Mucosa of descending colon (tissue), 3 donors: ENCODE results near the gene ZNF646. TPM values are rescaled to one million over a fixed set of nuclear protein-coding genes. Genes with fewer than 3 reads are reported as not detected.
A peak's percentile ranks its signal among the peaks of the same experiment; 100 is the strongest.

ENCODE experiments used
- ATAC-seq: fragments of 200-7000 bp; cut with Tn5 transposase; one replicate; pipeline ENCODE4 v1.9.1; 2020; ENCODE audit warnings: mild to moderate bottlenecking, moderate library complexity
- DNase-seq, 3 donors: peaks; one replicate each; pipeline ENCODE4 v3.0.0-alpha.2; 2020
- H3K36me3 ChIP-seq: fragments of 200-600 bp; one replicate; pipeline ENCODE4 v1.8.0; 2021; ENCODE audit warnings: low read depth, mild to moderate bottlenecking
- H3K4me1 ChIP-seq: fragments of 200-600 bp; one replicate; pipeline ENCODE4 v1.8.0; 2021; ENCODE audit warnings: low read depth, mild to moderate bottlenecking
- H3K4me3 ChIP-seq: fragments of 200-600 bp; one replicate; pipeline ENCODE4 v1.8.0; 2021; ENCODE audit warnings: mild to moderate bottlenecking
- H3K9me3 ChIP-seq: fragments of 200-600 bp; one replicate; pipeline ENCODE4 v1.8.0; 2021; ENCODE audit warnings: mild to moderate bottlenecking
- CTCF ChIP-seq: fragments of 200-600 bp; IDR thresholded peaks from one replicate; pipeline ENCODE4 v1.8.0; 2022; ENCODE audit warnings: antibody characterized with exemption, mild to moderate bottlenecking
- intact Hi-C, 2 donors: fragments of 100-400 bp; cut with DNase I in 1 of 2; cut with micrococcal nuclease in 1 of 2; formaldehyde crosslinking; loops; one replicate each; pipeline versions ENCODE4 v1.11.0 to v1.11.1; 2022; cut with DNase I, micrococcal nuclease
- total RNA-seq, 3 donors: library from RNA; stranded (reverse); fragmentation: NEBNext Ultra II Directional in 2 of 3; extraction: Animal tissue kit (Norgen Biotek cat#: 25700) in 2 of 3; gene quantifications; one replicate each; pipeline versions ENCODE4 v1.2.1 to v1.2.4, GENCODE V29; 2021 to 2023
- donor health status: DM: no; HTN: no; CAD: no; lungs with moderate emphysema.
- donor health status: DM: no; HTN: no; CAD: no.
- donor health status: DM: no; HTN: yes; CAD: no.

The ZNF646 gene
- total RNA-seq, 3 donors from 2014 or later = 19.1 to 20.3 (median 20.0) TPM

- H3K4me3 ChIP-seq = no peak overlapping the region
- ATAC-seq = no peak
- no peaks in the 10 kb centered on the region for H3K4me1 ChIP-seq
- TF ChIP-seq CTCF = no peak
- H3K9me3 ChIP-seq = no peaks in the 10 kb centered on the region
- H3K36me3 ChIP-seq = peaks cover 4% of the 10 kb centered on the region
- intact Hi-C loops = no loop called here
- no peak for DNase-seq
Observed at GRCh38 chr16:31043352-31043751, 30.9 kb upstream of the ZNF646 start.

GRCh38 chr16:31043898-31044481 lies 30.2 kb upstream of the ZNF646 start:
- Histone ChIP-seq H3K9me3 (no peaks in the 10 kb centered on the region), H3K4me1 (no peaks in the 10 kb centered on the region), H3K36me3 (no peaks in the 10 kb centered on the region), H3K4me3 (no peak overlapping the region)
- ATAC-seq (peak; percentile 58), DNase-seq (no peak)
- TF ChIP-seq CTCF = no peak
- intact Hi-C loops = no loop called here

GRCh38 chr16:31050280-31051030 lies 23.8 kb upstream of the ZNF646 start:
- H3K36me3 ChIP-seq = no peaks in the 10 kb centered on the region
- intact Hi-C loops = no loop called here
- ATAC-seq (no peak), DNase-seq (no peak)
- H3K4me1 ChIP-seq = no peaks in the 10 kb centered on the region
- TF ChIP-seq CTCF = no peak
- no peaks in the 10 kb centered on the region for H3K9me3 ChIP-seq
- H3K4me3 ChIP-seq = no peak overlapping the region

- Histone ChIP-seq H3K4me3 (no peak overlapping the region), H3K9me3 (no peaks in the 10 kb centered on the region), H3K36me3 (no peaks in the 10 kb centered on the region), H3K4me1 (no peaks in the 10 kb centered on the region)
- TF ChIP-seq CTCF = no peak
- DNase-seq (no peak), ATAC-seq (peak; percentile 94)
- intact Hi-C loops = no loop called here
Observed at GRCh38 chr16:31052114-31052513, 22.1 kb upstream of the ZNF646 start.

- intact Hi-C loops = no loop called here
- DNase-seq = no peak
Observed at GRCh38 chr16:31055613-31056012, 18.6 kb upstream of the ZNF646 start.

More at GRCh38 chr16:31055613-31056012, 18.6 kb upstream of the ZNF646 start:
- Histone ChIP-seq H3K36me3 (no peaks in the 10 kb centered on the region), H3K4me1 (no peaks in the 10 kb centered on the region), H3K9me3 (no peaks in the 10 kb centered on the region), H3K4me3 (no peak overlapping the region)
- TF ChIP-seq CTCF = no peak
- no peak for ATAC-seq
